Endothelial cell (in vitro differentiated cells): ENCODE results near the gene DEXI. TPM values are rescaled to one million over a fixed set of nuclear protein-coding genes. Genes with fewer than 3 reads are reported as not detected.

Source experiments
- DNase-seq: peaks from one replicate; pipeline ENCODE4 v3.0.0; 2021; ENCODE audit warnings: low spot score
- H3K27ac Mint-ChIP-seq: one replicate; pipeline ENCODE4 v1.8.0; 2021; ENCODE audit warnings: mixed read lengths, inconsistent platforms; ENCODE audit not compliant: unreplicated experiment
- H3K27me3 Mint-ChIP-seq: one replicate; pipeline ENCODE4 v1.8.0; 2021; ENCODE audit warnings: mild to moderate bottlenecking, moderate library complexity, mixed read lengths, inconsistent platforms; ENCODE audit not compliant: unreplicated experiment
- H3K36me3 Mint-ChIP-seq: one replicate; pipeline ENCODE4 v1.8.0; 2021; ENCODE audit warnings: mild to moderate bottlenecking, low read depth, mixed read lengths, inconsistent platforms; ENCODE audit not compliant: unreplicated experiment
- H3K4me1 Mint-ChIP-seq: one replicate; pipeline ENCODE4 v1.8.0; 2021; ENCODE audit warnings: mild to moderate bottlenecking, mixed read lengths, inconsistent platforms; ENCODE audit not compliant: unreplicated experiment
- H3K4me3 Mint-ChIP-seq: one replicate; pipeline ENCODE4 v1.8.0; 2021; ENCODE audit warnings: mild to moderate bottlenecking, mixed read lengths, inconsistent platforms; ENCODE audit not compliant: unreplicated experiment
- H3K9me3 Mint-ChIP-seq: one replicate; pipeline ENCODE4 v1.8.0; 2021; ENCODE audit warnings: mixed read lengths, inconsistent platforms; ENCODE audit not compliant: unreplicated experiment
- CTCF ChIP-seq: fragments of 200-600 bp; sonication (generic); IDR thresholded peaks from one replicate; pipeline ENCODE4 v1.5.0; 2021; ENCODE audit warnings: antibody characterized with exemption; ENCODE audit not compliant: unreplicated experiment
- total RNA-seq: library from RNA; stranded (reverse); fragmentation: NEBNext Ultra II Directional; extraction: Animal tissue kit (Norgen Biotek cat#: 25700); gene quantifications from one replicate; pipeline ENCODE4 v1.2.1, GENCODE V29; 2021; ENCODE audit not compliant: unreplicated experiment

The DEXI gene
- total RNA-seq, 1 donor from 2014 or later: 37.9 TPM

GRCh38 chr16:10934325-10935107 lies 7.8 kb downstream of the DEXI start:
- DNase-seq: no peak
- H3K27ac Mint-ChIP-seq: no peak overlapping the region
- no peak for TF ChIP-seq CTCF
- H3K27me3 Mint-ChIP-seq: peaks cover 2% of the 10 kb centered on the region
- peaks cover 32% of the 10 kb centered on the region for H3K4me1 Mint-ChIP-seq
- H3K36me3 Mint-ChIP-seq: peaks cover 6% of the 10 kb centered on the region
- H3K9me3 Mint-ChIP-seq: no peaks in the 10 kb centered on the region
- no peak overlapping the region for H3K4me3 Mint-ChIP-seq

GRCh38 chr16:10933865-10934264 lies 8.4 kb downstream of the DEXI start:
- Mint-ChIP-seq H3K27ac (no peak overlapping the region), H3K36me3 (peaks cover 5% of the 10 kb centered on the region), H3K9me3 (no peaks in the 10 kb centered on the region), H3K4me1 (peaks cover 27% of the 10 kb centered on the region), H3K4me3 (no peak overlapping the region), H3K27me3 (peaks cover 1% of the 10 kb centered on the region)
- no peak for TF ChIP-seq CTCF
- DNase-seq: no peak

GRCh38 chr16:10932959-10933710 lies 9.1 kb downstream of the DEXI start:
- Mint-ChIP-seq H3K4me1 (peaks cover 19% of the 10 kb centered on the region), H3K4me3 (no peak overlapping the region), H3K9me3 (no peaks in the 10 kb centered on the region), H3K27ac (no peak overlapping the region), H3K27me3 (peaks cover 1% of the 10 kb centered on the region), H3K36me3 (peaks cover 3% of the 10 kb centered on the region)
- DNase-seq: no peak
- no peak for TF ChIP-seq CTCF

- H3K4me3 Mint-ChIP-seq: no peak overlapping the region
- no peaks in the 10 kb centered on the region for H3K9me3 Mint-ChIP-seq
- peaks cover 1% of the 10 kb centered on the region for H3K27me3 Mint-ChIP-seq
- peaks cover 7% of the 10 kb centered on the region for H3K36me3 Mint-ChIP-seq
- no peak overlapping the region for H3K27ac Mint-ChIP-seq
- no peak for TF ChIP-seq CTCF
- no peak for DNase-seq
- peaks cover 9% of the 10 kb centered on the region for H3K4me1 Mint-ChIP-seq
Measured at GRCh38 chr16:10931977-10932632, 10.2 kb downstream of the DEXI start.
